H1 (cell line): ENCODE measurements around the gene C5orf52. TPM values are rescaled to one million over a fixed set of nuclear protein-coding genes. Genes with fewer than 3 reads are reported as not detected.

Experiments
- CTCF ChIA-PET: fragments of 300-600 bp; sonication (Branson Sonifier 250); formaldehyde crosslinking; loops from one replicate; lab custom pipeline; 2021; ENCODE audit not compliant: partially characterized antibody; lab: Charles Lee
- POLR2A ChIA-PET: fragments of 300-600 bp; sonication (Branson Sonifier 250); formaldehyde crosslinking; loops from one replicate; lab custom pipeline; 2021; ENCODE audit warnings: inconsistent platforms; ENCODE audit not compliant: partially characterized antibody; lab: Charles Lee
- DNase-seq, 2 experiments: peaks; one replicate each; pipeline versions ENCODE4 v3.0.0 to v3.0.0-alpha.2; 2010 to 2022; ENCODE audit warnings: low spot score in 2 of 2, low read depth in 1 of 2, mixed read lengths in 1 of 2
- FAIRE-seq: peaks from 2 replicates; lab custom pipeline; 2011; peaks lifted over from hg19 to GRCh38; lab: Jason Lieb, UNC
- H2AFZ ChIP-seq: 2 replicates; pipeline ENCODE4 v1.8.1; 2012; ENCODE audit warnings: low read length, inconsistent platforms
- H2AK5ac ChIP-seq: 2 replicates; pipeline ENCODE4 v1.6.1; 2013; ENCODE audit warnings: low read depth, low read length
- H2BK120ac ChIP-seq: replicated peaks from 2 replicates; pipeline ENCODE3; 2013; ENCODE audit warnings: low read depth, low read length, inconsistent platforms
- H2BK12ac ChIP-seq: 2 replicates; pipeline ENCODE4 v1.6.1; 2013; ENCODE audit warnings: low read depth, low read length
- H2BK15ac ChIP-seq: 2 replicates; pipeline ENCODE4 v1.6.1; 2013; ENCODE audit warnings: low read length
- H2BK20ac ChIP-seq: 2 replicates; pipeline ENCODE4 v1.6.1; 2013; ENCODE audit warnings: low read length
- H2BK5ac ChIP-seq: 2 replicates; pipeline ENCODE4 v1.6.1; 2013; ENCODE audit warnings: low read depth, low read length
- H3K14ac ChIP-seq: 2 replicates; pipeline ENCODE4 v1.6.1; 2013; ENCODE audit warnings: inconsistent platforms; ENCODE audit not compliant: insufficient read length
- H3K18ac ChIP-seq: 2 replicates; pipeline ENCODE4 v1.6.1; 2013; ENCODE audit warnings: low read length; ENCODE audit errors: extremely low read depth
- H3K23ac ChIP-seq: 2 replicates; pipeline ENCODE4 v1.6.1; 2013; ENCODE audit warnings: inconsistent platforms; ENCODE audit not compliant: insufficient read length
- H3K23me2 ChIP-seq: 2 replicates; pipeline ENCODE4 v1.6.1; 2013; ENCODE audit warnings: low read depth, low read length
- H3K27ac ChIP-seq: 2 replicates; pipeline ENCODE4 v1.6.1; 2011; ENCODE audit warnings: low read depth, low read length, inconsistent platforms
- H3K27me3 ChIP-seq, 4 experiments: replicated peaks in 1 of 4; 1 replicate in 1 of 4; 2 replicates in 3 of 4; pipeline versions ENCODE4 v1.6.1 to v1.8.1; 2011 to 2013; ENCODE audit warnings: low read length in 3 of 4, mild to moderate bottlenecking in 3 of 4, inconsistent platforms in 2 of 4, mixed read lengths in 2 of 4, moderate library complexity in 1 of 4; ENCODE audit not compliant: control insufficient read depth in 3 of 4, insufficient read depth in 3 of 4; ENCODE audit errors: extremely low read depth in 1 of 4
- H3K36me3 ChIP-seq, 4 experiments: 2 replicates each; pipeline versions ENCODE4 v1.6.1 to v1.8.1; 2011 to 2013; ENCODE audit warnings: mild to moderate bottlenecking in 4 of 4, low read length in 3 of 4, moderate library complexity in 2 of 4, control low read depth in 1 of 4, inconsistent platforms in 1 of 4; ENCODE audit not compliant: insufficient read depth in 4 of 4, control insufficient read depth in 2 of 4
- H3K4ac ChIP-seq: replicated peaks from 2 replicates; pipeline ENCODE3; 2013; ENCODE audit warnings: low read length, low read depth, mixed read lengths, inconsistent platforms; ENCODE audit not compliant: insufficient read length
- H3K4me1 ChIP-seq, 4 experiments: replicated peaks in 1 of 4; 1 replicate in 1 of 4; 2 replicates in 3 of 4; pipeline versions ENCODE4 v1.6.1 to v1.8.1; 2011 to 2013; ENCODE audit warnings: low read length in 3 of 4, inconsistent platforms in 2 of 4, mixed read lengths in 1 of 4; ENCODE audit not compliant: insufficient read depth in 4 of 4, control insufficient read depth in 3 of 4
- H3K4me2 ChIP-seq, 2 experiments: 2 replicates each; pipeline versions ENCODE4 v1.6.1 to v1.8.1; 2011 to 2013; ENCODE audit warnings: low read depth in 2 of 2, low read length in 2 of 2, control low read depth in 1 of 2, inconsistent platforms in 1 of 2, mild to moderate bottlenecking in 1 of 2; ENCODE audit not compliant: insufficient read depth in 1 of 2
- H3K4me3 ChIP-seq, 4 experiments: fragments of 200-600, 300-600 bp in 1 of 4; sonication (generic), shearing (Covaris generic), sonication (Bioruptor Twin) in 1 of 4; 2 replicates each; pipeline versions ENCODE4 v1.5.1 to v1.8.1; 2011 to 2016; ENCODE audit warnings: low read length in 4 of 4, low read depth in 3 of 4, control low read depth in 2 of 4, inconsistent platforms in 2 of 4, mild to moderate bottlenecking in 2 of 4, mixed read lengths in 1 of 4, moderate library complexity in 1 of 4; ENCODE audit not compliant: insufficient read depth in 2 of 4; ENCODE audit errors: extremely low read depth in 1 of 4
- H3K56ac ChIP-seq: replicated peaks from 2 replicates; pipeline ENCODE3; 2013; ENCODE audit warnings: low read depth, mild to moderate bottlenecking, mixed read lengths, low read length, inconsistent platforms; ENCODE audit not compliant: insufficient read length
- H3K79me1 ChIP-seq: 2 replicates; pipeline ENCODE4 v1.6.1; 2013; ENCODE audit warnings: low read depth, low read length, control low read depth
- H3K79me2 ChIP-seq, 2 experiments: 2 replicates each; pipeline versions ENCODE4 v1.6.1 to v1.8.1; 2012 to 2013; ENCODE audit warnings: low read length in 2 of 2, mild to moderate bottlenecking in 2 of 2, inconsistent platforms in 1 of 2; ENCODE audit not compliant: insufficient read depth in 2 of 2, control insufficient read depth in 1 of 2
- H3K9ac ChIP-seq, 4 experiments: replicated peaks in 1 of 4; 1 replicate in 1 of 4; 2 replicates in 3 of 4; pipeline versions ENCODE4 v1.6.1 to v1.8.1; 2011 to 2013; ENCODE audit warnings: low read depth in 3 of 4, low read length in 3 of 4, control low read depth in 2 of 4, mild to moderate bottlenecking in 2 of 4, moderate library complexity in 2 of 4, inconsistent platforms in 1 of 4; ENCODE audit errors: extremely low read depth in 1 of 4
- H3K9me3 ChIP-seq, 2 experiments: 2 replicates each; pipeline versions ENCODE4 v1.6.1 to v1.8.1; 2012 to 2013; ENCODE audit warnings: mild to moderate bottlenecking in 2 of 2, moderate library complexity in 2 of 2, control low read depth in 1 of 2, inconsistent platforms in 1 of 2, low read depth in 1 of 2, low read length in 1 of 2, mixed read lengths in 1 of 2; ENCODE audit not compliant: insufficient read depth in 2 of 2
- H4K20me1 ChIP-seq, 2 experiments: replicated peaks in 1 of 2; 2 replicates each; pipeline versions ENCODE3 to v1.8.1; 2011 to 2013; ENCODE audit warnings: inconsistent platforms in 2 of 2, low read length in 2 of 2, mild to moderate bottlenecking in 1 of 2; ENCODE audit not compliant: insufficient read depth in 2 of 2, control insufficient read depth in 1 of 2
- H4K5ac ChIP-seq: 2 replicates; pipeline ENCODE4 v1.6.1; 2013; ENCODE audit warnings: low read length, low read depth, mixed read lengths, inconsistent platforms; ENCODE audit not compliant: insufficient read length
- H4K8ac ChIP-seq: 2 replicates; pipeline ENCODE4 v1.8.0; 2013; ENCODE audit warnings: mild to moderate bottlenecking, moderate library complexity, low read length, inconsistent platforms; ENCODE audit not compliant: insufficient read depth; ENCODE audit errors: extremely low read depth
- H4K91ac ChIP-seq: replicated peaks from 2 replicates; pipeline ENCODE3; 2013; ENCODE audit warnings: low read length, mixed read lengths, inconsistent platforms; ENCODE audit not compliant: insufficient read length
- CBX5 ChIP-seq: fragments of 300-800, 300-1000 bp; sonication (generic); IDR thresholded peaks from 2 replicates; pipeline ENCODE4 v1.7.1; 2016; ENCODE audit warnings: antibody characterized with exemption, low read length, low read depth
- CEBPB ChIP-seq: IDR thresholded peaks from 2 replicates; pipeline ENCODE4 v1.6.1; 2012; ENCODE audit warnings: low read depth, low read length
- JUND ChIP-seq: IDR thresholded peaks from 2 replicates; pipeline ENCODE4 v1.6.1; 2011; ENCODE audit warnings: mild to moderate bottlenecking, improper control_type of control experiment, low read length
- KDM4A ChIP-seq: IDR thresholded peaks from one replicate; pipeline ENCODE4 v1.7.1; 2012; ENCODE audit warnings: low read depth, mild to moderate bottlenecking, moderate library complexity, low read length, inconsistent platforms; ENCODE audit not compliant: severe bottlenecking
- RAD21 ChIP-seq, 2 experiments: IDR thresholded peaks in 1 of 2; conservative IDR thresholded peaks in 1 of 2; 2 replicates each; pipeline ENCODE4 v1.6.1; 2011; ENCODE audit warnings: low read depth in 2 of 2, low read length in 2 of 2, improper control_type of control experiment in 1 of 2, inconsistent platforms in 1 of 2, mild to moderate bottlenecking in 1 of 2, moderate library complexity in 1 of 2
- SP2 ChIP-seq: IDR thresholded peaks from 2 replicates; pipeline ENCODE4 v1.6.1; 2012; ENCODE audit warnings: mild to moderate bottlenecking, low read length, inconsistent platforms
- SP4 ChIP-seq: IDR thresholded peaks from 2 replicates; pipeline ENCODE4 v1.6.1; 2012; ENCODE audit warnings: low read length, inconsistent platforms
- SRF ChIP-seq: IDR thresholded peaks from 2 replicates; pipeline ENCODE4 v1.6.1; 2011; ENCODE audit warnings: mild to moderate bottlenecking, low read depth, low read length, moderate library complexity
- TAF1 ChIP-seq: IDR thresholded peaks from 2 replicates; pipeline ENCODE4 v1.6.1; 2011; ENCODE audit warnings: mild to moderate bottlenecking, low read depth, low read length
- TBP ChIP-seq: IDR thresholded peaks from 2 replicates; pipeline ENCODE4 v1.6.1; 2011; ENCODE audit warnings: low read depth, low read length, improper control_type of control experiment
- TEAD4 ChIP-seq: IDR thresholded peaks from 2 replicates; pipeline ENCODE4 v1.6.1; 2012; ENCODE audit warnings: low read depth, low read length, inconsistent platforms, mixed read lengths
- WGBS, 2 experiments: shearing (Covaris generic) in 1 of 2; methylation state at CpG; one replicate each; pipeline versions ENCODE4 v1.1.6 to v1.1.7; 2013 to 2015; ENCODE audit warnings: low lambda C conversion rate in 2 of 2, mixed read lengths in 2 of 2, inconsistent platforms in 1 of 2, low coverage in 1 of 2, missing lambda C conversion rate in 1 of 2; ENCODE audit not compliant: insufficient replicate concordance in 2 of 2, insufficient coverage in 1 of 2, insufficient read length in 1 of 2; ENCODE audit errors: extremely low coverage in 1 of 2, missing lambda C conversion rate in 1 of 2; 5-methylcytosine and 5-hydroxymethylcytosine counted together
- polyA plus RNA-seq, 7 experiments: library from polyadenylated mRNA; depleted of rRNA in 3 of 7; stranded (reverse) in 5 of 7; unstranded in 2 of 7; fragments of >200 nt in 5 of 7; fragments of 200-250 nt in 2 of 7; gene quantifications; 1 replicate in 5 of 7; 2 replicates in 1 of 7; 4 replicates in 1 of 7; pipeline versions ENCODE4 v1.2.1 to v1.2.3, GENCODE V29; 2011 to 2013; ENCODE audit warnings: missing spikeins in 2 of 7, mixed read lengths in 2 of 7
- total RNA-seq: library from RNA; stranded (reverse); fragmentation: NEBNext Ultra II Directional; extraction: Animal tissue kit (Norgen Biotek cat#: 25700); gene quantifications from 2 replicates; pipeline ENCODE4 v1.2.1, GENCODE V29; 2021
- TF ChIP-seq, protein P1 (sequence below): IDR thresholded peaks from 2 replicates; pipeline ENCODE4 v1.6.1; 2011; ENCODE audit warnings: low read depth, mild to moderate bottlenecking, low read length; ENCODE audit not compliant: insufficient read depth

Gene C5orf52
- total and polyA plus RNA-seq, 2 of the 8 experiments (the other 6 are each of a cell fraction or from before 2014, with no cell fraction given): not detected

GRCh38 chr5:157640406-157641066 lies 30.8 kb upstream of the C5orf52 start:
- H3K9ac ChIP-seq: no peak overlapping the region
- H4K20me1 ChIP-seq: no peaks in the 10 kb centered on the region
- 93% methylated on average over 9 of the region's 9 CpGs; no CpG with 5 or more reads in 1 of the 2 experiments for WGBS, 2 experiments
- H3K79me1 ChIP-seq: no peaks in the 10 kb centered on the region
- no peak overlapping the region for H2BK20ac ChIP-seq
- H2BK15ac ChIP-seq: no peak overlapping the region
- H3K4me1 ChIP-seq: peaks cover 0 to 4% (median 0%) of the 10 kb centered on the region in 4 experiments; a peak in 3 of 7 replicates
- no peak overlapping the region for H4K5ac ChIP-seq
- no peak overlapping the region for H2BK120ac ChIP-seq
- no peak overlapping the region for H3K4ac ChIP-seq
- no peak overlapping the region for H3K4me2 ChIP-seq
- H4K8ac ChIP-seq: no peak overlapping the region
- H2AK5ac ChIP-seq: no peak overlapping the region
- no peaks in the 10 kb centered on the region for H3K23me2 ChIP-seq
- no peak overlapping the region for H2BK12ac ChIP-seq
- no peak for DNase-seq
- TF ChIP-seq RAD21 (IDR thresholded peaks at IDR 0.05 in 1 of 2, conservative IDR thresholded peaks at IDR 0.05 in 1 of 2; ENCODE audit: low read depth in 2 of 2, low read length in 2 of 2) (no peak), CBX5 (no peak), CEBPB (no peak), SP4 (no peak), KDM4A (no peak), TAF1 (no peak), TBP (no peak), TEAD4 (no peak), SRF (no peak), SP2 (no peak), JUND (no peak)
- TF ChIP-seq, protein P1, sequence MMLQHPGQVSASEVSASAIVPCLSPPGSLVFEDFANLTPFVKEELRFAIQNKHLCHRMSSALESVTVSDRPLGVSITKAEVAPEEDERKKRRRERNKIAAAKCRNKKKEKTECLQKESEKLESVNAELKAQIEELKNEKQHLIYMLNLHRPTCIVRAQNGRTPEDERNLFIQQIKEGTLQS: no peak
- no peak overlapping the region for H3K27ac ChIP-seq
- CTCF ChIA-PET: interaction anchor here (0.9 kb wide), 1 partner anchor 101 kb away, joined by 3 read pairs; no protein-coding TSS in a partner anchor
- POLR2A ChIA-PET: no interaction called here
- H3K4me3 ChIP-seq: no peak overlapping the region
- H3K56ac ChIP-seq: no peak overlapping the region
- no peak overlapping the region for H2AFZ ChIP-seq
- H2BK5ac ChIP-seq: no peak overlapping the region
- H4K91ac ChIP-seq: no peak overlapping the region
- H3K23ac ChIP-seq: no peak overlapping the region
- no peaks in the 10 kb centered on the region for H3K79me2 ChIP-seq
- FAIRE-seq: no peak
- no peak overlapping the region for H3K18ac ChIP-seq
- H3K36me3 ChIP-seq: no peaks in the 10 kb centered on the region
- H3K14ac ChIP-seq: no peak overlapping the region
- H3K27me3 ChIP-seq: no peaks in the 10 kb centered on the region; a peak in 1 of 7 replicates
- no peaks in the 10 kb centered on the region for H3K9me3 ChIP-seq
